H1 (cell line): ENCODE measurements around the gene TEX54. TPM values are rescaled to one million over a fixed set of nuclear protein-coding genes. Genes with fewer than 3 reads are reported as not detected.

Experiments
- CBX8 ChIP-seq: fragments of 300-800, 300-1000 bp; sonication (generic); IDR thresholded peaks from 2 replicates; pipeline ENCODE4 v1.7.1; 2016; ENCODE audit warnings: low read depth, low read length, borderline replicate concordance
- CREB1 ChIP-seq: IDR thresholded peaks from 2 replicates; pipeline ENCODE4 v1.6.1; 2012; ENCODE audit warnings: inconsistent platforms
- NANOG ChIP-seq: IDR thresholded peaks from 2 replicates; pipeline ENCODE4 v1.6.1; 2011; ENCODE audit warnings: low read length, low read depth, mild to moderate bottlenecking, inconsistent platforms; ENCODE audit not compliant: insufficient read depth, poor library complexity, severe bottlenecking
- USF2 ChIP-seq: IDR thresholded peaks from 2 replicates; pipeline ENCODE4 v1.6.1; 2011; ENCODE audit warnings: low read length, improper control_type of control experiment
- polyA plus RNA-seq, 7 experiments: library from polyadenylated mRNA; depleted of rRNA in 3 of 7; stranded (reverse) in 5 of 7; unstranded in 2 of 7; fragments of >200 nt in 5 of 7; fragments of 200-250 nt in 2 of 7; gene quantifications; 1 replicate in 5 of 7; 2 replicates in 1 of 7; 4 replicates in 1 of 7; pipeline versions ENCODE4 v1.2.1 to v1.2.3, GENCODE V29; 2011 to 2013; ENCODE audit warnings: missing spikeins in 2 of 7, mixed read lengths in 2 of 7
- total RNA-seq: library from RNA; stranded (reverse); fragmentation: NEBNext Ultra II Directional; extraction: Animal tissue kit (Norgen Biotek cat#: 25700); gene quantifications from 2 replicates; pipeline ENCODE4 v1.2.1, GENCODE V29; 2021
- TF ChIP-seq, protein P1 (sequence below): fragments of 300-600 bp; sonication (generic); IDR thresholded peaks from 2 replicates; pipeline ENCODE4 v1.7.1; 2012; ENCODE audit warnings: low read length, moderate library complexity, mild to moderate bottlenecking, inconsistent platforms; ENCODE audit not compliant: insufficient replicate concordance

TEX54 gene
- total and polyA plus RNA-seq, 2 of the 8 experiments (the other 6 are each of a cell fraction or from before 2014, with no cell fraction given), result 1.2 TPM; not detected in 1

DNA sequence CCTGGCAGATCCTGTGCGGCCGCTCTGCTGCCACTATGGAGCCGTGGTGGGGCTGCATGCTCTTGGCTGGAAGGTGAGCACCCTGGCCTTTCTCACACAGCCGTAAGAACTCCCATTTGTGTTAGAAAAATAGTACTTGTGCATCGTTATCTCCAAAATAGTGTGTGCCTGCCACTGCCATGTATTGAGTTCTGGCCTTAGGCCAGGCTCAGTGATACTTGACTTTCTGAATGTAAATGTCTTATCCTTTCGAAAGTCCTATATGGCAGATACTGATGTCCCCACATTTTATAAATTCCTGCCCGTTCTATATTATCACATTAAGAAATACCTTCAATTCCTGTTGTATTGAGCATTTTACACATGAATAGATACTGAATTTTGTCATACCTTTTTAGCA, 49.9 kb downstream of the TEX54 start (continued):
- TF ChIP-seq, protein P1, sequence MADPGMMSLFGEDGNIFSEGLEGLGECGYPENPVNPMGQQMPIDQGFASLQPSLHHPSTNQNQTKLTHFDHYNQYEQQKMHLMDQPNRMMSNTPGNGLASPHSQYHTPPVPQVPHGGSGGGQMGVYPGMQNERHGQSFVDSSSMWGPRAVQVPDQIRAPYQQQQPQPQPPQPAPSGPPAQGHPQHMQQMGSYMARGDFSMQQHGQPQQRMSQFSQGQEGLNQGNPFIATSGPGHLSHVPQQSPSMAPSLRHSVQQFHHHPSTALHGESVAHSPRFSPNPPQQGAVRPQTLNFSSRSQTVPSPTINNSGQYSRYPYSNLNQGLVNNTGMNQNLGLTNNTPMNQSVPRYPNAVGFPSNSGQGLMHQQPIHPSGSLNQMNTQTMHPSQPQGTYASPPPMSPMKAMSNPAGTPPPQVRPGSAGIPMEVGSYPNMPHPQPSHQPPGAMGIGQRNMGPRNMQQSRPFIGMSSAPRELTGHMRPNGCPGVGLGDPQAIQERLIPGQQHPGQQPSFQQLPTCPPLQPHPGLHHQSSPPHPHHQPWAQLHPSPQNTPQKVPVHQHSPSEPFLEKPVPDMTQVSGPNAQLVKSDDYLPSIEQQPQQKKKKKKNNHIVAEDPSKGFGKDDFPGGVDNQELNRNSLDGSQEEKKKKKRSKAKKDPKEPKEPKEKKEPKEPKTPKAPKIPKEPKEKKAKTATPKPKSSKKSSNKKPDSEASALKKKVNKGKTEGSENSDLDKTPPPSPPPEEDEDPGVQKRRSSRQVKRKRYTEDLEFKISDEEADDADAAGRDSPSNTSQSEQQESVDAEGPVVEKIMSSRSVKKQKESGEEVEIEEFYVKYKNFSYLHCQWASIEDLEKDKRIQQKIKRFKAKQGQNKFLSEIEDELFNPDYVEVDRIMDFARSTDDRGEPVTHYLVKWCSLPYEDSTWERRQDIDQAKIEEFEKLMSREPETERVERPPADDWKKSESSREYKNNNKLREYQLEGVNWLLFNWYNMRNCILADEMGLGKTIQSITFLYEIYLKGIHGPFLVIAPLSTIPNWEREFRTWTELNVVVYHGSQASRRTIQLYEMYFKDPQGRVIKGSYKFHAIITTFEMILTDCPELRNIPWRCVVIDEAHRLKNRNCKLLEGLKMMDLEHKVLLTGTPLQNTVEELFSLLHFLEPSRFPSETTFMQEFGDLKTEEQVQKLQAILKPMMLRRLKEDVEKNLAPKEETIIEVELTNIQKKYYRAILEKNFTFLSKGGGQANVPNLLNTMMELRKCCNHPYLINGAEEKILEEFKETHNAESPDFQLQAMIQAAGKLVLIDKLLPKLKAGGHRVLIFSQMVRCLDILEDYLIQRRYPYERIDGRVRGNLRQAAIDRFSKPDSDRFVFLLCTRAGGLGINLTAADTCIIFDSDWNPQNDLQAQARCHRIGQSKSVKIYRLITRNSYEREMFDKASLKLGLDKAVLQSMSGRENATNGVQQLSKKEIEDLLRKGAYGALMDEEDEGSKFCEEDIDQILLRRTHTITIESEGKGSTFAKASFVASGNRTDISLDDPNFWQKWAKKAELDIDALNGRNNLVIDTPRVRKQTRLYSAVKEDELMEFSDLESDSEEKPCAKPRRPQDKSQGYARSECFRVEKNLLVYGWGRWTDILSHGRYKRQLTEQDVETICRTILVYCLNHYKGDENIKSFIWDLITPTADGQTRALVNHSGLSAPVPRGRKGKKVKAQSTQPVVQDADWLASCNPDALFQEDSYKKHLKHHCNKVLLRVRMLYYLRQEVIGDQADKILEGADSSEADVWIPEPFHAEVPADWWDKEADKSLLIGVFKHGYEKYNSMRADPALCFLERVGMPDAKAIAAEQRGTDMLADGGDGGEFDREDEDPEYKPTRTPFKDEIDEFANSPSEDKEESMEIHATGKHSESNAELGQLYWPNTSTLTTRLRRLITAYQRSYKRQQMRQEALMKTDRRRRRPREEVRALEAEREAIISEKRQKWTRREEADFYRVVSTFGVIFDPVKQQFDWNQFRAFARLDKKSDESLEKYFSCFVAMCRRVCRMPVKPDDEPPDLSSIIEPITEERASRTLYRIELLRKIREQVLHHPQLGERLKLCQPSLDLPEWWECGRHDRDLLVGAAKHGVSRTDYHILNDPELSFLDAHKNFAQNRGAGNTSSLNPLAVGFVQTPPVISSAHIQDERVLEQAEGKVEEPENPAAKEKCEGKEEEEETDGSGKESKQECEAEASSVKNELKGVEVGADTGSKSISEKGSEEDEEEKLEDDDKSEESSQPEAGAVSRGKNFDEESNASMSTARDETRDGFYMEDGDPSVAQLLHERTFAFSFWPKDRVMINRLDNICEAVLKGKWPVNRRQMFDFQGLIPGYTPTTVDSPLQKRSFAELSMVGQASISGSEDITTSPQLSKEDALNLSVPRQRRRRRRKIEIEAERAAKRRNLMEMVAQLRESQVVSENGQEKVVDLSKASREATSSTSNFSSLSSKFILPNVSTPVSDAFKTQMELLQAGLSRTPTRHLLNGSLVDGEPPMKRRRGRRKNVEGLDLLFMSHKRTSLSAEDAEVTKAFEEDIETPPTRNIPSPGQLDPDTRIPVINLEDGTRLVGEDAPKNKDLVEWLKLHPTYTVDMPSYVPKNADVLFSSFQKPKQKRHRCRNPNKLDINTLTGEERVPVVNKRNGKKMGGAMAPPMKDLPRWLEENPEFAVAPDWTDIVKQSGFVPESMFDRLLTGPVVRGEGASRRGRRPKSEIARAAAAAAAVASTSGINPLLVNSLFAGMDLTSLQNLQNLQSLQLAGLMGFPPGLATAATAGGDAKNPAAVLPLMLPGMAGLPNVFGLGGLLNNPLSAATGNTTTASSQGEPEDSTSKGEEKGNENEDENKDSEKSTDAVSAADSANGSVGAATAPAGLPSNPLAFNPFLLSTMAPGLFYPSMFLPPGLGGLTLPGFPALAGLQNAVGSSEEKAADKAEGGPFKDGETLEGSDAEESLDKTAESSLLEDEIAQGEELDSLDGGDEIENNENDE, result no peak
- no peak for TF ChIP-seq CREB1
- no peak for TF ChIP-seq NANOG
- TF ChIP-seq CBX8, result no peak
- no peak for TF ChIP-seq USF2
